ENCODE measurements around the gene P2RX7. TPM values are rescaled to one million over a fixed set of nuclear protein-coding genes. Genes with fewer than 3 reads are reported as not detected.

P2RX7 gene
- 0.29 TPM for polyA plus RNA-seq (2012; ENCODE audit: insufficient read length, low read depth)

DNA sequence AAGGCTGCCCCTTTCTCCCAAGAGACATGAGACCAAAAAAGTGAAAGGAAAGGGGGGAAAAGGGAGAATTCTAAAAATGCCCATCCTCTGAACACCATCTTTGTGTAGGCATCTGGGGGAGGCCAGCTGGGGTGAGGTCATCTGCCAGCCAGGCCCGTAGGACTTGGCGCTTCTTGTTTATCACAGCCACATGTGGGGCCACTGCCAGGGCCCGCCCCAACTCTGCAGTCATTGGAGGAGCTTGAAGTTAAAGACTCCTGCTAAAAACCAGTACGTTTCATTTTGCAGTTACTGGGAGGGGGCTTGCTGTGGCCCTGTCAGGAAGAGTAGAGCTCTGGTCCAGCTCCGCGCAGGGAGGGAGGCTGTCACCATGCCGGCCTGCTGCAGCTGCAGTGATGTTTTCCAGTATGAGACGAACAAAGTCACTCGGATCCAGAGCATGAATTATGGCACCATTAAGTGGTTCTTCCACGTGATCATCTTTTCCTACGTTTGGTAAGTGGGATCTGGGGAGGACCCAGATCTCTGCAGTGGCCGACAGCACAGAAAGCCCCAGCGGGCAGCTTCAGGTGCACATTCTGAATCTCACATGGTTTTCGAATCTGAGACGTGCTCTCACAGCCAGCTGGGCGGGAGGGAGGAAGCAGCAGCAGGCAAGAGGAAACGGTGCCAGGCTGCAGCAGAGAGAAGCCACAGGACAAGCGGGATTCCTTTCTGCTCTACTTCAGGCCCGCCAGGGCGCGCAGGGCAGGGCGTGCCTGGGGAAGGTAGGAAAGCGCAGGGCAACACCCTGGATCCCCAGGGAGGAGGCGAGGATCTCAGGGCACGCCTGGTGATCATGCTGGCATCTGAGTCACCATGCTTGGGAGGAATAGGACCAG is at the start of gene P2RX7:
TSS of gene P2RX7 (plus strand) at position 276 of the 881 bp plus-strand sequence. CDS start at position 371, 95 bp downstream.
- no peak for TF ChIP-seq POLR2AphosphoS5 (IDR thresholded peaks at IDR 0.05; ENCODE audit: low read depth, low read length)
- no peak for TF ChIP-seq TAF1 (IDR thresholded peaks at IDR 0.05; ENCODE audit: borderline replicate concordance, insufficient read depth, low read length)
- no peak for TF ChIP-seq FOXP2 (optimal IDR thresholded peaks at IDR 0.05; ENCODE audit: borderline replicate concordance, extremely low read depth, extremely low read length, insufficient read depth)
- TF ChIP-seq SIN3A (IDR thresholded peaks at IDR 0.05; ENCODE audit: borderline replicate concordance, insufficient read depth, low read length) = no peak
- TF ChIP-seq, protein P1, sequence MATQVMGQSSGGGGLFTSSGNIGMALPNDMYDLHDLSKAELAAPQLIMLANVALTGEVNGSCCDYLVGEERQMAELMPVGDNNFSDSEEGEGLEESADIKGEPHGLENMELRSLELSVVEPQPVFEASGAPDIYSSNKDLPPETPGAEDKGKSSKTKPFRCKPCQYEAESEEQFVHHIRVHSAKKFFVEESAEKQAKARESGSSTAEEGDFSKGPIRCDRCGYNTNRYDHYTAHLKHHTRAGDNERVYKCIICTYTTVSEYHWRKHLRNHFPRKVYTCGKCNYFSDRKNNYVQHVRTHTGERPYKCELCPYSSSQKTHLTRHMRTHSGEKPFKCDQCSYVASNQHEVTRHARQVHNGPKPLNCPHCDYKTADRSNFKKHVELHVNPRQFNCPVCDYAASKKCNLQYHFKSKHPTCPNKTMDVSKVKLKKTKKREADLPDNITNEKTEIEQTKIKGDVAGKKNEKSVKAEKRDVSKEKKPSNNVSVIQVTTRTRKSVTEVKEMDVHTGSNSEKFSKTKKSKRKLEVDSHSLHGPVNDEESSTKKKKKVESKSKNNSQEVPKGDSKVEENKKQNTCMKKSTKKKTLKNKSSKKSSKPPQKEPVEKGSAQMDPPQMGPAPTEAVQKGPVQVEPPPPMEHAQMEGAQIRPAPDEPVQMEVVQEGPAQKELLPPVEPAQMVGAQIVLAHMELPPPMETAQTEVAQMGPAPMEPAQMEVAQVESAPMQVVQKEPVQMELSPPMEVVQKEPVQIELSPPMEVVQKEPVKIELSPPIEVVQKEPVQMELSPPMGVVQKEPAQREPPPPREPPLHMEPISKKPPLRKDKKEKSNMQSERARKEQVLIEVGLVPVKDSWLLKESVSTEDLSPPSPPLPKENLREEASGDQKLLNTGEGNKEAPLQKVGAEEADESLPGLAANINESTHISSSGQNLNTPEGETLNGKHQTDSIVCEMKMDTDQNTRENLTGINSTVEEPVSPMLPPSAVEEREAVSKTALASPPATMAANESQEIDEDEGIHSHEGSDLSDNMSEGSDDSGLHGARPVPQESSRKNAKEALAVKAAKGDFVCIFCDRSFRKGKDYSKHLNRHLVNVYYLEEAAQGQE (IDR thresholded peaks at IDR 0.05; ENCODE audit: insufficient read depth in 1 of 2, low read depth in 2 of 2, low read length in 2 of 2) = no peak

DNA sequence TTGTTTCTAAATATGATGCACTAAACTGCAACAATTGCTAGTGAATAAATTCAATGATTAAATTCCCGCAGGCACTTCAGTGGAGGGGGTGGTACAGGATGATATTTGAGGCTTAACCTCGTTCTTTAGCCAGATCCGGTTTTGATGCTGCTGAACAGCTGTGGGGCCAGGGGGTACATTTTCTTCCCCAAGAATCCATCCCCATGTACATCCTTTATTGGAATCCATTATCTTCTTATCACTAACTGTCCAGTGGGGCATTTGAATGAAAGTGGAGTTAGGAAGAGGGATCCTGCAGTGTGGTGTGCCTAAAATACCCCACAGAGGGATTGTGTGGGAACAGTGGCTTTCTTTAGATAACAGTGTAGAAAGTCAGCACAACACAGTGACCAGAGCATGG is 48.4 kb upstream of the P2RX7 start:
- TF ChIP-seq FOXP2 (optimal IDR thresholded peaks at IDR 0.05; ENCODE audit: borderline replicate concordance, extremely low read depth, extremely low read length, insufficient read depth) (no peak), TAF1 (IDR thresholded peaks at IDR 0.05; ENCODE audit: borderline replicate concordance, insufficient read depth, low read length) (no peak), POLR2AphosphoS5 (IDR thresholded peaks at IDR 0.05; ENCODE audit: low read depth, low read length) (no peak), SIN3A (IDR thresholded peaks at IDR 0.05; ENCODE audit: borderline replicate concordance, insufficient read depth, low read length) (no peak)
- TF ChIP-seq, protein P1 (IDR thresholded peaks at IDR 0.05; ENCODE audit: insufficient read depth in 1 of 2, low read depth in 2 of 2, low read length in 2 of 2) = no peak

DNA sequence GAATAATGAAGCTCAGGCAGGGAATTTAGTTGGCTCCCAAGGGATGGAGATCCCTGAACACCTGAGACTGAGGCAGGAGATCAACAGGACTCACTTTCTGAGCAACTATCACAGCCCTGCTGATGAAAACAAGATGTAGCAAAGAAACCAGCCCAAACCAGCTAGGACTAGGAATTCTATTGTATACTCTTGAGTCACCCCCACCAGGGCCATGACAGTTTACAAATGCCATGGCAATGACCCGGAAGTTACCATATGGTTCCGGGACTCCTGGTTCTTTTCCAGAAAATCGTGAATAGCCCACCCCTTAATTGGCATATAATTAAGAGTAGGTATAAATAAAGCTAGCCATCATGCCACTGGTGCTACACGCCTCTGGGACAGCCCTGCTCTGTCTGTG is 47.6 kb upstream of the P2RX7 start:
- TF ChIP-seq TAF1 (IDR thresholded peaks at IDR 0.05; ENCODE audit: borderline replicate concordance, insufficient read depth, low read length) (no peak), SIN3A (IDR thresholded peaks at IDR 0.05; ENCODE audit: borderline replicate concordance, insufficient read depth, low read length) (no peak), FOXP2 (optimal IDR thresholded peaks at IDR 0.05; ENCODE audit: borderline replicate concordance, extremely low read depth, extremely low read length, insufficient read depth) (no peak), POLR2AphosphoS5 (IDR thresholded peaks at IDR 0.05; ENCODE audit: low read depth, low read length) (no peak)
- TF ChIP-seq, protein P1 (IDR thresholded peaks at IDR 0.05; ENCODE audit: insufficient read depth in 1 of 2, low read depth in 2 of 2, low read length in 2 of 2) = no peak

DNA sequence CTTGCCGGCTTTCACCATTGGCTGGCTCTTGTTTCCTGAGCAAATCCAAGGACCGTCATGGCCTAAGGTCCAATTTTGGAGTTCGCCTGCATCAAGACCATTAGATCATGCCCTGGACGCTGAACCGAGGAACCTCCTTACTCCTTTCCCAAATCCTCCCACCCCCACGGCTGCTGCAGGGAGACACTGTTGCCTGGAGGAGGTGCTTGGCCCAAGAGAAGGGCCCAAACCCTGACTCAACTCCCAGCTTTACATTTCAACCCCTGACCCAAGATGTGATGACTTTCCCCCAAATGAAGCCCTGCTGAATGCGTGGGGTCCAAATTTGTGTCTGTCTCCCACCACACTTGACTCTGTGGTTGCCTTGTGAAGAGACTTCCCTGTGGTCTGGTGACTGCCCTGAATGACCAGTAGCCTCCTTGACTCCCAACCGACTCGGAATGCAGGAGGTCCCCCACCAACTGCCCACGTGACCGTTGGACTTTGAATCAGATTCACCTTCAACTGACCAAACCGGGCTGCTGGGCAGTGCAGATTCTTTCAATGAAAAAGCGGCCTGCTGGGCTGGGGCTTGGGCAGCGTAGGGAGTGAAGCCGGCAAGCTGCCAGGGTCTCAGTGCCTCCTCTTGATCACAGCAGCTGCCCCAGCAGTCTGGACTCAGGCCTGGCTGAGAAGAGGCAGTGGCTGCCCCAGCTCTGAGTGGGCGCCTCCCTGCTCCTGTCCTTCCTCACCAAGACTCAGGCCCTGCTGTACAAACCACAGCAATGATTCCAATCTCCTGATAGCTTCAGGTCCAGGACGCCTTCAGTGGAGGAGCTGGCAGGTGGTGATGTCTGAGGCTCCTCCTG is 46.9 kb upstream of the P2RX7 start:
- TF ChIP-seq SIN3A (IDR thresholded peaks at IDR 0.05; ENCODE audit: borderline replicate concordance, insufficient read depth, low read length) (no peak), TAF1 (IDR thresholded peaks at IDR 0.05; ENCODE audit: borderline replicate concordance, insufficient read depth, low read length) (no peak), FOXP2 (optimal IDR thresholded peaks at IDR 0.05; ENCODE audit: borderline replicate concordance, extremely low read depth, extremely low read length, insufficient read depth) (no peak), POLR2AphosphoS5 (IDR thresholded peaks at IDR 0.05; ENCODE audit: low read depth, low read length) (no peak)
- TF ChIP-seq, protein P1 (IDR thresholded peaks at IDR 0.05; ENCODE audit: insufficient read depth in 1 of 2, low read depth in 2 of 2, low read length in 2 of 2) = no peak
